ENCODE data around the gene SMAD4.

SMAD4 gene

DNA sequence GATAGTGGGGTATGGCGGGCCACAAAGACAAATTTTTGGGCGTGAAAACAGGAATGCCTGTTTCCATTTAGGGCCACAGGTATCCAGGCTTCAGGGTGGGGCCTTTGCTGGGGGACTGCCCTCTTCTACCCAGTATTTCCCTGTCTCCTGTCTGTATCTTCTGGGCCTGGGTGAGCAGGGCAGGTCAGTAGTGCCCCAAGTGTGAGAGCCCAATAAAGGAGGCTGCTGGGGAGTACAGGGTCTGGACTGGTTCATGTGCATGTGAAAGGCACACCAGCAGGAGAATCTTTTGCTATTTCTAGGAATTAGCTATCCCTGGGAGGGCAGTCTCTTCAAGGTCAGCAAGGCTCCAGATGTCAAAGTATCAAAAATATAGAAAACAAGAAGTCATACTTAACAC, 96.0 kb downstream of the SMAD4 start:
- WGBS, 2 experiments (ENCODE audit: insufficient coverage in 2 of 2): 86 to 90% methylated on average over 2 of the region's 2 CpGs
- Histone ChIP-seq H3K9me3 (ENCODE audit: control insufficient read depth, low read length) (no peaks in the 10 kb centered on the region), H3K4me1 (ENCODE audit: control insufficient read depth, insufficient read depth, low read length, poor library complexity, severe bottlenecking) (no peaks in the 10 kb centered on the region), H3K4me3 (ENCODE audit: extremely low read depth, insufficient read depth, low read length, poor library complexity, severe bottlenecking) (no peak overlapping the region), H3K36me3 (ENCODE audit: control insufficient read depth, insufficient read depth, low read length) (no peaks in the 10 kb centered on the region), H3K27ac (ENCODE audit: low read depth, low read length, severe bottlenecking) (no peak overlapping the region)

DNA sequence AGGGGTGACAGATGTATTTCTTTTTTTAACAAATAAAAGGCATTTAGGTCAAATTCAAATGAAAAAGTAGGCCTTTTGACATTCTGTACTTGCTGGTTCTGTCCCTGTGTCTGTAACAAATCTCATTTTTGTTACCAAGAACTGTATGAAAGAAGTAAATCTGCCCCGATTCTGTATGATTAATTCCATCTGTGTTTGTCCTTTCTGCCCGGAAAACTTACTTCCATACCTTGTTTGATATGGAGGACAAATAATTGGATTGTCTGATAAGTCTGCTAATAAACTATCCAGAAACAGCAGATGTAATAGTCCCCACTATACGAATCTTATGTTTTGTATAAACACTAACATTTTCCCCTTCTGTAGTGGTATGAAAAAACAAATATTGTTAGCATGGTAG, 97.7 kb downstream of the SMAD4 start:
- H3K4me1 ChIP-seq (ENCODE audit: control insufficient read depth, insufficient read depth, low read length, poor library complexity, severe bottlenecking): no peaks in the 10 kb centered on the region
- no peaks in the 10 kb centered on the region for H3K9me3 ChIP-seq (ENCODE audit: control insufficient read depth, low read length)
- 100% methylated on average over 2 of the region's 3 CpGs; no CpG with 5 or more reads in 1 of the 2 experiments for WGBS, 2 experiments (ENCODE audit: insufficient coverage in 2 of 2)
- H3K27ac ChIP-seq (ENCODE audit: low read depth, low read length, severe bottlenecking): no peak overlapping the region
- no peaks in the 10 kb centered on the region for H3K36me3 ChIP-seq (ENCODE audit: control insufficient read depth, insufficient read depth, low read length)
- no peak overlapping the region for H3K4me3 ChIP-seq (ENCODE audit: extremely low read depth, insufficient read depth, low read length, poor library complexity, severe bottlenecking)

DNA sequence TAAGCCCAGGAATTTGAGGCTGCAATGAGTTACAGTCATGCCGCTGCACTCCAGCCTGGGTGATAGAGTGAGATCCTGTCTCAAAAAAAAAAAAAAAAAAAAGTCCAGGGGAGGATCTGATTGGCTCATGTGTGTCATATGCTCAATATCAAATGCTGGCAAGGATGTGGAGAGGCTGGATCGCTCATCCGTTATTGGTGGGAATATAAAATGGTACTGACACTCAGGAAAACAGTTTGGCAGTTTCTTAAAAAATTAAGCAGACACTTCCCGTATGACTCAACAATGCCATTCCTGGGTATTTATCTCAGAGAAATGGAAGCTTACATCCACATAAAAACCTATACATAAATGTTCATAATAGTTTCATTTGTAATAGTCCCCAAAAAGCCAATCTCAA, 98.5 kb downstream of the SMAD4 start:
- Histone ChIP-seq H3K27ac (ENCODE audit: low read depth, low read length, severe bottlenecking) (no peak overlapping the region), H3K9me3 (ENCODE audit: control insufficient read depth, low read length) (no peaks in the 10 kb centered on the region), H3K36me3 (ENCODE audit: control insufficient read depth, insufficient read depth, low read length) (no peaks in the 10 kb centered on the region), H3K4me3 (ENCODE audit: extremely low read depth, insufficient read depth, low read length, poor library complexity, severe bottlenecking) (no peak overlapping the region), H3K4me1 (ENCODE audit: control insufficient read depth, insufficient read depth, low read length, poor library complexity, severe bottlenecking) (no peaks in the 10 kb centered on the region)
- WGBS, 2 experiments (ENCODE audit: insufficient coverage in 2 of 2): 95% methylated on average over 3 of the region's 4 CpGs; no CpG with 5 or more reads in 1 of the 2 experiments

GRCh38 chr18:51132256-51132935, 102.4 kb downstream of the SMAD4 start:
- Histone ChIP-seq H3K9me3 (ENCODE audit: control insufficient read depth, low read length) (no peaks in the 10 kb centered on the region), H3K27ac (ENCODE audit: low read depth, low read length, severe bottlenecking) (no peak overlapping the region), H3K4me3 (ENCODE audit: extremely low read depth, insufficient read depth, low read length, poor library complexity, severe bottlenecking) (no peak overlapping the region), H3K36me3 (ENCODE audit: control insufficient read depth, insufficient read depth, low read length) (no peaks in the 10 kb centered on the region), H3K4me1 (ENCODE audit: control insufficient read depth, insufficient read depth, low read length, poor library complexity, severe bottlenecking) (peaks cover 14% of the 10 kb centered on the region)
- WGBS, 2 experiments (ENCODE audit: insufficient coverage in 2 of 2): 85 to 97% methylated on average over 4 of the region's 6 CpGs

GRCh38 chr18:51133580-51134160, 103.7 kb downstream of the SMAD4 start:
- Histone ChIP-seq H3K4me1 (ENCODE audit: control insufficient read depth, insufficient read depth, low read length, poor library complexity, severe bottlenecking) (peaks cover 14% of the 10 kb centered on the region), H3K27ac (ENCODE audit: low read depth, low read length, severe bottlenecking) (no peak overlapping the region), H3K9me3 (ENCODE audit: control insufficient read depth, low read length) (no peaks in the 10 kb centered on the region), H3K36me3 (ENCODE audit: control insufficient read depth, insufficient read depth, low read length) (no peaks in the 10 kb centered on the region), H3K4me3 (ENCODE audit: extremely low read depth, insufficient read depth, low read length, poor library complexity, severe bottlenecking) (no peak overlapping the region)
- 95 to 97% methylated on average over 5 to 8 of the region's 12 CpGs for WGBS, 2 experiments (ENCODE audit: insufficient coverage in 2 of 2)
